GM18520 (cell line): ENCODE data around the gene FAM72A.
A peak's percentile ranks its signal among the peaks of the same experiment; 100 is the strongest.
"Not testable (repeated sequence)": the region's sequence is repeated elsewhere in the genome, so short reads cannot be mapped to it uniquely, and the experiment has no call there.

ENCODE experiments used
- ATAC-seq: cut with Tn5 transposase; IDR thresholded peaks from one replicate; pipeline ENCODE4 v1.9.1; 2021; ENCODE audit not compliant: unreplicated experiment

Gene FAM72A

GRCh38 chr1:206173110-206173719 lies 29.4 kb downstream of the FAM72A start:
- not testable (repeated sequence) for ATAC-seq

- not testable (repeated sequence) for ATAC-seq
Observed at GRCh38 chr1:206169794-206170193, 32.8 kb downstream of the FAM72A start.

- peak; percentile 46 for ATAC-seq
Observed at GRCh38 chr1:206167350-206168029, 35.1 kb downstream of the FAM72A start.

GRCh38 chr1:206145771-206146290 lies 56.8 kb downstream of the FAM72A start:
- no peak for ATAC-seq

- ATAC-seq, result no peak
Observed at GRCh38 chr1:206144605-206145004, 58.0 kb downstream of the FAM72A start.

- no peak for ATAC-seq
Observed at GRCh38 chr1:206143537-206144172, 59.0 kb downstream of the FAM72A start.

- no peak for ATAC-seq
Observed at GRCh38 chr1:206142770-206143169, 59.9 kb downstream of the FAM72A start.

- ATAC-seq, result no peak
Observed at GRCh38 chr1:206142011-206142410, 60.6 kb downstream of the FAM72A start.

GRCh38 chr1:206136241-206136640 lies 66.4 kb downstream of the FAM72A start:
- ATAC-seq, result no peak
